Caki2 (cell line): Measurements from ENCODE around the gene RAD51B. TPM values are rescaled to one million over a fixed set of nuclear protein-coding genes. Genes with fewer than 3 reads are reported as not detected.
"Not testable (repeated sequence)": the region's sequence is repeated elsewhere in the genome, so short reads cannot be mapped to it uniquely, and the experiment has no call there.

Source experiments
- DNase-seq: peaks from one replicate; pipeline ENCODE4 v3.0.0-alpha.2; 2015; ENCODE audit warnings: low read depth
- in situ Hi-C: cut with HindIII; loops from 2 replicates; pipeline ENCODE4 v1.10.0; 2016; ENCODE audit warnings: low sequenced_read_pairs, low pct_unique_long_range_greater_than_20kb, mixed read lengths
- total RNA-seq: library from RNA; depleted of rRNA; stranded (reverse); fragments of >200 nt; shearing (Covaris generic); gene quantifications from 2 replicates; pipeline ENCODE4 v1.2.3, GENCODE V29; 2014; ENCODE audit warnings: low replicate concordance

Gene RAD51B
- total RNA-seq, 1 experiment from 2014 or later, result 20.8 TPM

DNA sequence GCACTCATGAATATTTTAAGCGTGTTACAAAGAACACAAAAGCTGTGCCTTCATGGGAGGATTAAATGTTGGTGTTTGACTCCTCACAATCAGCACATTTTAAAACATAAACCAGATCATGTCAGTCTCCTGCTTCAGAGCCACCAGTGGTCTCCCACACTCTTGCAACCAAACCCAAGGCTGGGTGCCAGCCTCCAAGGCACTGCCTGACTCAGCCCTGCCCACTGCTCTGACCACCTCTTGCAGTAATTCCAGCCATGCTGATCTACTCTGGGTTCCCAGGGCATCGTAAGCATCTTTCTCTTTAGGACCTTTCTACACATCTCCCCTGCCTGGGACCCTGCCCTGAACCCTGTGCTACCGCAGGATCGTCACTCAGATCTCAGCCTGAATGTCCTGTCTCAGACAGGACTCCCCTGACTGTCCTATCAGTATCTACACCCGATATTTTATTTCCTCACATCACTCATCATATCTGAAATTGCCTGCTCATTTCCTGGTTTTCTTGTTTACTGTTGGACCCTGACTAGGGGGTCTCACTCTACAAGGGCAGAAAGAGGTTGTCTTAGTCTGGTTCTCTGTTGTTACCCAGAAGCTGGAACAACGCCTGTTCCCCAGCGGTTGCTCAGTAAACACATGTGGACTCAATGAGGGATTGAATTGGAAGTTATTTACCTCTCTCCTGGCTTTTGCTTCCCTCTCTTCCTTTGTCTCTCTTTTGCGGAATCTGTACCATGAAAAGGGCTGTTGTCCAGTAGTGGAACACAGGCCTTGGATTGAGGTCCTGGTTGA, 449.8 kb downstream of the RAD51B start:
- in situ Hi-C loops, result loop anchor here (25.0 kb wide), 1 partner anchor 332 kb away; no protein-coding TSS in a partner anchor
- DNase-seq, result no peak

DNA sequence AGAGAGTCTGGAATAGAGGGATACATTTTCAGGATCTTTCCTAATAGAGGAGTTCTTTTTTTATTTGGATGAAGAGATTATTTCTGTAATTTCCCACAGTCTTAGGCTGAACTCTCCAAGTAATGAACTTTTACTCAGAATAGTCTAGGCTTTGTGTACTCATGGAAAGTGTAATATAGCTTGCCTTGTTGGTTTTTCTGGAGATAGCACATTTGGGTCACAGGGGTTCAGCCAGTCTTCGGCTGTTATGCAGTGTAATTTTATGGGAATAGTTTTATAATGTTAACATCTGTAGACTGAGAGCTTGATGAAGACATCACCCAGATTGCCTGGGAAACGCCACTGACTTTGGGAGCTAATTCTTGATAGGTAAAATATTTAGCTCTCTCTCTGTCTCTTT, 450.8 kb downstream of the RAD51B start:
- in situ Hi-C loops, result loop anchor here (25.0 kb wide), 1 partner anchor 333 kb away; no protein-coding TSS in a partner anchor
- DNase-seq, result no peak

GRCh38 chr14:68271913-68272391, 452.4 kb downstream of the RAD51B start:
- in situ Hi-C loops, result loop anchor here (25.0 kb wide), 1 partner anchor 335 kb away; no protein-coding TSS in a partner anchor
- DNase-seq, result no peak

DNA sequence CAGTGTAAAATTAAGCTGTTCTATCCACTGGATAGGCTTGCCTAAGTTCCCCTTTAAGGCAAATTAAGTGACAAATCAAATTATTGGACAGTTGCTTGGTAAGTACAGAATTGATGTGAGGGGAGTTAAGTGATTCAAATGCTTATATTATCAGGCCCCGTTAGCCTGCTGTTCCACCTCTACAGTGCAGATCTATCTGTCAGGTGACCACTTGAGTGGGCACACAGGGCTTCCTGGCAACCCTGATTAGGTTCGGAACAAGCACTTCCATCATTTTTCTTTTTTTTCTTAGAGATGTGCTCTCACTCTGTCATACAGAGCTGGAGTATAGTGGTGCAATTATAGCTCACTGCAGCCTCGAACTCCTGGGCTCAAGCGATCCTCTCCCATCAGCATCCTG, 453.8 kb downstream of the RAD51B start:
- no peak for DNase-seq
- in situ Hi-C loops, result loop anchor here (25.0 kb wide), 1 partner anchor 336 kb away; no protein-coding TSS in a partner anchor

DNA sequence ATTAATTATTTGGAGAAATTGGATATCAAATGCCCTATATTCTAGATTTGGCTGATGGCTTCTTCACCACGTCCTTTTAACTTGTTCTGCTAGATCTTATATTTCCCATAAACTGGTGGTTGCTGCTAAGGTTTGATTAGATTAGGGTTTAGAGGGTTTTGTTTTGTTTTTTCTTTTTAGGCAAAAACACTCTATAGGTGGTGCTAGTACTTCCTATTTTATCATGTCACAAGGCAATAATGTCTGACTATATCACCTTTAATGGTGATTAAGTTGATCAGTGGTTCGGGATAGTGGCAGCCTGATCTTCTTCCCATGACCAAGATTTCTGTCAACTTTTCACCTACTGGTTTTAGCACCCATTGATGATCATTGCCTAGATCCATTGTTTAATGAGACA, 455.1 kb downstream of the RAD51B start:
- in situ Hi-C loops, result loop anchor here (25.0 kb wide), 1 partner anchor 337 kb away; no protein-coding TSS in a partner anchor
- DNase-seq, result no peak

GRCh38 chr14:68278576-68279436, 459.2 kb downstream of the RAD51B start:
- in situ Hi-C loops, result no loop called here
- DNase-seq, result peak; percentile 35

DNA sequence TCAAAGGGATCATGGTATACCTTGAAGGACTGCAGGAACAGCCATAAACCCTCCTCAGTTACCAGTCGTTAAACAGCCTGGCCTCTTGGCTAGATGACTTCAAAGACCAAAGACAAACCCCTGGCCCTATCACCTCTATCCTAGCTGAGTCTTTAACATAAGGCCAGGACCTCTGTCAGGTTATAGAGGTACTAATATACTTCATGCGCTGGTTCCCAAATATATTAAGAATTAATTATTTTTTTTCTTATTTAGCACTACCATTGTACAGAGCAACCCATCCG, 459.8 kb downstream of the RAD51B start:
- DNase-seq, result no peak
- in situ Hi-C loops, result no loop called here

GRCh38 chr14:68279777-68280233, 460.2 kb downstream of the RAD51B start:
- in situ Hi-C loops, result no loop called here
- DNase-seq, result no peak

DNA sequence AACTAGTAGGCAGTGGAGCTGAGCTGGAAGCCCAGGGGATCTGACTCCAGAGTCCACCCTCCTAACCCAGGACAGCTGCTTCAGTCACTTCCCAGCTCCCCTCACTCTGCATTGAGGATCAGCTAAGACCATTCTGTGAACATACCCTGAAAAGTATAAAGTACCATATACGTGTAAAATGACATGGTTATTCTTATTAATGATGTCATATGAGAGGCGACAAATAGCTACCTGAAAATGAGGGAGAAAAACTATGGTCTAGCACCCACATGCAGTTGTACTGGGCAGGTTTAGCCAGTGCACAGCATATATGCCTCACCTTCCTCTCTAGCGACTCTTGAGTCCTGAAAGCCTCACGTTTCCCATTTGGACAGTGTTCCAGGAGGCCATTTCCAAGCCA, 461.9 kb downstream of the RAD51B start:
- in situ Hi-C loops, result no loop called here
- DNase-seq, result no peak

GRCh38 chr14:68282479-68283377, 463.1 kb downstream of the RAD51B start:
- DNase-seq, result no peak
- in situ Hi-C loops, result no loop called here

DNA sequence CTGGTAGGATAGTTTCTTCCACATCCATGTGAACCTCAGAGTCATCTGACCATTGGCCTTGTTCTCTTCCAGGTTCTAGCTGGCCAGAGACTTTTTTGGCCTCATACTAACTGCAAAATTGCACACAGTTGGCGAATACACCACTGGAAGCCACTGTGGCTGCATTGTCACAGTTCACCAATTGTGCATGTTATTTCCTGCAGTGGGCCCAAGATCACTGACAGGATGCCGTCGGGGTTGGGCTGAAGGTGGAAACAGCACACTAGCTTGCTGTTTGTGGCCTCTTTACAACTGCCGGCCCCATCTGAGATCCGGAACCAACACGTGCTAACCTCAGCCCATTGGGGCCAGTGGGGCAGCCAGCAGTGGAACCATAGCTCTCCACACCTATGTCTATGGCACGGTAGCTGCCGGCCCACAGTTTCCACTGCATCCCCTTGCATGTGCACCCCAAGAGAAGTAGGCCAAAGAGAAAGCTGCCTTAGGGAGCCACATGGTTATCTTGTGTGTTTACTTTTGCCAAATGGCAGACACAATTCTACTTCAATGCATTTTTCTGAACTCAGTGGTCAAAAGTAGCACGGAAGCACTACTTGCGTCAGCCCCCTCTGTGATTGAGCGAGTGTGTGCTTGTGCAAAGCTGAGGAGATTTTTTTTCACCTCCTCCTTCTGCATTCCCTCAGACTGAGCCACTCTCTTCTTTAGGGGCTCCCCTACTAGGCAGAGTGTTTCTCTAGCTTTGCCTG, 464.0 kb downstream of the RAD51B start:
- DNase-seq, result no peak
- in situ Hi-C loops, result no loop called here

DNA sequence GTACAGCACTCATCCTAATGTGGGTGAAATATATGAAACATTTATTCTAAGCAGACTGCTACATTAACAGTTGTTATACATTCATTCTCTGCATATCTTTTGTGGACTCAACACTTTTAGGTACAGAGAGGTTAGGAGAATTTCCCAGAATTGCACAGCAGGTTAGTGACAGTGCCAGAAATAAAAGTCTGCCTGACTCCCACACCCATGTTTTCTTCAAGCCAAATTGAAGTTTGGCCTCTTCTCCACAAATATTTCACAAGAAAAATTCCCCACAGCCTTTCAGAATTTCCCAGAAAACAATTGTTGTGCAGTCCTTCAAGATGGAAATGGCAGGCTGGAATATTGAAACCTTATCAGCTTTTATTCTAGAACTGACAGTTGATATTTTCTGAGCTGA, 464.8 kb downstream of the RAD51B start:
- no peak for DNase-seq
- in situ Hi-C loops, result no loop called here

DNA sequence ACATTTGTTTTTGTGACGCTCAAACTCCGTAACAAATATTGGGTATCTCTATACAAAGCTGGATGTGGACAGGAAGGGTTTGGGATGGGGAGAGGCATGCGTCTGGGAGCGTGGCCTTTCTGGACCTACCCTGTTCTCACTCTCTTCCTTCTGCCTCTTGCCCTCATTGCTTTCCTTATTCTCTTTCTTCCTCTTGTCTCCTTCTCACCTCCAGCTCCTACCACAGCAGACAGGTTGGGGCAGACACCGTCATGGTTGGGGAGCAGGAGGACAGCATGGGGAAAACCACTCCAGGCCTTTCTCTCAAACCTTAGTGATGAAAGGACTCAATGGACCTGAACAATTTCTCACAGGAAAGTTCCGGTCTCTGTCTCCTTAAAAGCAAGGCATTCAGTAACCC, 465.3 kb downstream of the RAD51B start:
- in situ Hi-C loops, result no loop called here
- DNase-seq, result no peak

GRCh38 chr14:68285421-68286179, 466.0 kb downstream of the RAD51B start:
- in situ Hi-C loops, result no loop called here
- DNase-seq, result no peak

- in situ Hi-C loops, result no loop called here
- DNase-seq, result no peak
Observed at GRCh38 chr14:68286667-68287066, 467.1 kb downstream of the RAD51B start.

GRCh38 chr14:68289452-68289851, 469.9 kb downstream of the RAD51B start:
- in situ Hi-C loops, DNase-seq: not testable (repeated sequence)

GRCh38 chr14:68291820-68292219, 472.2 kb downstream of the RAD51B start:
- in situ Hi-C loops, result no loop called here
- DNase-seq, result no peak
